ENCODE data around the gene RIMKLB. TPM values are rescaled to one million over a fixed set of nuclear protein-coding genes. Genes with fewer than 3 reads are reported as not detected.

The RIMKLB gene
- total and polyA plus RNA-seq, 2 of the 8 experiments (the other 6 are each of a cell fraction or from before 2014, with no cell fraction given): 37.8 to 78.2 TPM

GRCh38 chr12:8817856-8818255, 120.1 kb downstream of the RIMKLB start:
- POLR2A ChIA-PET (ENCODE audit: partially characterized antibody): interaction anchor here (3.5 to 10.4 kb wide), 3 partner anchors 8 to 95 kb away, joined by 26 to 211 read pairs (median 30); partner anchors contain the start of gene PHC1
- peak overlapping the region; percentile 32; the same call in 1 of the 2 replicates for H2AK5ac ChIP-seq (ENCODE audit: low read depth, low read length)
- H3K36me3 ChIP-seq (ENCODE audit: control insufficient read depth in 2 of 4, insufficient read depth in 4 of 4, low read length in 3 of 4): no peaks in the 10 kb centered on the region
- H3K23me2 ChIP-seq (ENCODE audit: low read depth, low read length): no peaks in the 10 kb centered on the region; the same call in 1 of the 2 replicates
- no peak overlapping the region for H2AFZ ChIP-seq (ENCODE audit: low read length)
- H2BK15ac ChIP-seq (ENCODE audit: low read length): no peak overlapping the region
- peak overlapping the region; percentile 70 for H3K4ac ChIP-seq (replicated peaks; ENCODE audit: insufficient read length, low read depth, low read length)
- no peaks in the 10 kb centered on the region for H3K9me3 ChIP-seq (ENCODE audit: insufficient read depth in 2 of 2, low read depth in 1 of 2, low read length in 1 of 2)
- DNase-seq (ENCODE audit: low read depth in 1 of 2, low spot score in 2 of 2) (no peak), FAIRE-seq (no peak)
- TF ChIP-seq NANOG (IDR thresholded peaks at IDR 0.05; ENCODE audit: insufficient read depth, low read depth, low read length, poor library complexity, severe bottlenecking) (no peak), CBX5 (IDR thresholded peaks at IDR 0.05; ENCODE audit: low read depth, low read length) (no peak), GTF2F1 (IDR thresholded peaks at IDR 0.05; ENCODE audit: borderline replicate concordance, low read depth, low read length) (no peak), BCL11A (IDR thresholded peaks at IDR 0.05; ENCODE audit: low read depth in 2 of 2, low read length in 2 of 2) (no peak), CTCF (IDR thresholded peaks at IDR 0.05; ENCODE audit: control extremely low read depth in 1 of 3, insufficient read depth in 1 of 3, low read depth in 1 of 3, low read length in 3 of 3) (no peak), SRF (IDR thresholded peaks at IDR 0.05; ENCODE audit: low read depth, low read length) (no peak)
- no peak overlapping the region for H3K23ac ChIP-seq (ENCODE audit: insufficient read length)
- 80% methylated on average over 1 of the region's 1 CpG; no CpG with 5 or more reads in 1 of the 2 experiments for WGBS, 2 experiments (ENCODE audit: extremely low coverage in 1 of 2, insufficient coverage in 1 of 2, insufficient read length in 1 of 2, insufficient replicate concordance in 2 of 2, low coverage in 1 of 2, low lambda C conversion rate in 2 of 2, missing lambda C conversion rate in 1 of 2)
- no peaks in the 10 kb centered on the region for H3K79me1 ChIP-seq (ENCODE audit: low read depth, low read length)
- H3K56ac ChIP-seq (replicated peaks; ENCODE audit: insufficient read length, low read depth, low read length): no peak overlapping the region
- no peak overlapping the region for H4K5ac ChIP-seq (ENCODE audit: insufficient read length, low read depth, low read length)
- H3K27ac ChIP-seq (ENCODE audit: low read depth, low read length): no peak overlapping the region
- no peaks in the 10 kb centered on the region for H4K20me1 ChIP-seq (replicated peaks in 1 of 2; ENCODE audit: control insufficient read depth in 1 of 2, insufficient read depth in 2 of 2, low read length in 2 of 2)
- H4K8ac ChIP-seq (ENCODE audit: extremely low read depth, insufficient read depth, low read length): no peak overlapping the region
- H3K4me1 ChIP-seq (replicated peaks in 1 of 4; ENCODE audit: control insufficient read depth in 3 of 4, insufficient read depth in 4 of 4, low read length in 3 of 4): peaks cover 3 to 21% (median 19%) of the 10 kb centered on the region in 4 experiments
- H3K4me3 ChIP-seq (ENCODE audit: extremely low read depth in 1 of 4, insufficient read depth in 2 of 4, low read depth in 3 of 4, low read length in 4 of 4): no peak overlapping the region
- H2BK12ac ChIP-seq (ENCODE audit: low read depth, low read length): peak overlapping the region; percentile 91
- peak overlapping the region; percentile 82; the same call in 1 of the 2 replicates for H2BK5ac ChIP-seq (ENCODE audit: low read depth, low read length)
- H2BK20ac ChIP-seq (ENCODE audit: low read length): peak overlapping the region; percentile 98
- no peaks in the 10 kb centered on the region for H3K27me3 ChIP-seq (replicated peaks in 1 of 4; ENCODE audit: control insufficient read depth in 3 of 4, extremely low read depth in 1 of 4, insufficient read depth in 3 of 4, low read length in 3 of 4)
- no peak overlapping the region; a peak in 1 of 4 replicates for H3K4me2 ChIP-seq (ENCODE audit: insufficient read depth in 1 of 2, low read depth in 2 of 2, low read length in 2 of 2)
- H3K9ac ChIP-seq (replicated peaks in 1 of 4; ENCODE audit: extremely low read depth in 1 of 4, low read depth in 3 of 4, low read length in 3 of 4): no peak overlapping the region
- H3K14ac ChIP-seq (ENCODE audit: insufficient read length): no peak overlapping the region
- peak overlapping the region; percentile 93 for H2BK120ac ChIP-seq (replicated peaks; ENCODE audit: low read depth, low read length)
- peak overlapping the region; percentile 90 for H4K91ac ChIP-seq (replicated peaks; ENCODE audit: insufficient read length, low read length)
- CTCF ChIA-PET (ENCODE audit: partially characterized antibody): interaction anchor here (1.2 to 3.7 kb wide), 6 partner anchors 18 to 161 kb away, joined by 4 to 25 read pairs (median 6); no protein-coding TSS in a partner anchor
- peak overlapping the region; percentile 52; the same call in 1 of the 2 replicates for H3K18ac ChIP-seq (ENCODE audit: extremely low read depth, low read length)
- no peaks in the 10 kb centered on the region for H3K79me2 ChIP-seq (ENCODE audit: control insufficient read depth in 1 of 2, insufficient read depth in 2 of 2, low read length in 2 of 2)

Data from H1 (cell line).